Ramos (cell line): ENCODE data around the gene SPINK4.

Experiments used
- in situ Hi-C: fragments of 300-500 bp; cut with MboI; formaldehyde crosslinking; loops from one replicate; pipeline ENCODE4 v1.14.3; 2022; ENCODE audit warnings: low sequenced_read_pairs; ENCODE audit not compliant: unreplicated experiment

The SPINK4 gene

DNA sequence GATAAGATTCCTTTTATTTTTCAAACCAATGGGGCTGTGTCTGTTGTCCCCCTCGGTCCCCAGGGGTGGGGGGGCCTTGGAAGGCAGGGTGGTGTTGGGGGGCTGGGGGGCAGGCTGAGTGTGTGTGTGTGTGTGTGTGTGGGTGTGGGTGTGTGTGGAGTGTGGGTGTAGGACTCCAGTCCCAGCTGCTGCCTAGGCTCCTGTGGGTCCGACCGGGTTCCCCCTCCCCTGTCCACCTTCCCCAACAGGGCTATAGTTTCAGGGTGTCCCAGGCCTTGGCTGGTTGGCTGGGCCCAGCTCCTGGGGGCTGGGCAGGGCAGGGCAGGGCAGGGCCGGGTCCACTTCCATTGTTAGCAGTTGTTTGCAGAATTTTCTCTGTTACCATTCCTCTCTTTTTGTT is 48.3 kb downstream of the SPINK4 start:
- in situ Hi-C loops = no loop called here

DNA sequence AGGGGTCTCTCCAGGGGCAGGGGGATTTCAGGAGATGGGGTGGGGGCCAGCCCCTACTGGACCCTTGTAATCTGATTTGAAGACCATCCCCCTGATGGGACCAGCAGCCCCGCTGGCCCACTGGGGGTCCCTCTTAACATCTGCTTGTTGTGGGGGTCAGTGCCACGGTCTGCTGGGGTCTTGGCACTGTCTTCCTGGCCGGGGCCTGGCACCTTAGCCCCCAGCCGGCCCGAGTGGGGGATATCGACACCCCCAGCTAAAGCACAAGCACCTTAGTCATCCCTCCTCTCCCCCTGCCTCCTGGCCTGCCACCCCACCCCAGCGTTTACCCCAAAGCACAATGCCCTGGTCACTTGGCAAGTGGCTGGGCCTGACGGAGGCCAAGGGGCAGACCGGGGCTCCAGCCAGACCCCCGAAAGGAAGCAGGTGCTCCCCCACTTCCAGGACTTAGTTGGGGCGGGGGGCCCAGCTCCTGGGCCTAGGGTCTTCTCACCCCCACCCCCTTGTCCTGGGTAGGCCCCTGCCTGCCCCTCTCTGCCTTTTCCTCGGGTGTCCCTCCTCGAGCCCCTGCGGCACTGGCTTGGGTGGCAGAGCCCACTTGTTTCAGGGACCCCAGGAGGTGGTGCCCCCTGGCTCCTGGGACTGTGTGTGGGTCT is 49.0 kb downstream of the SPINK4 start:
- in situ Hi-C loops = no loop called here

DNA sequence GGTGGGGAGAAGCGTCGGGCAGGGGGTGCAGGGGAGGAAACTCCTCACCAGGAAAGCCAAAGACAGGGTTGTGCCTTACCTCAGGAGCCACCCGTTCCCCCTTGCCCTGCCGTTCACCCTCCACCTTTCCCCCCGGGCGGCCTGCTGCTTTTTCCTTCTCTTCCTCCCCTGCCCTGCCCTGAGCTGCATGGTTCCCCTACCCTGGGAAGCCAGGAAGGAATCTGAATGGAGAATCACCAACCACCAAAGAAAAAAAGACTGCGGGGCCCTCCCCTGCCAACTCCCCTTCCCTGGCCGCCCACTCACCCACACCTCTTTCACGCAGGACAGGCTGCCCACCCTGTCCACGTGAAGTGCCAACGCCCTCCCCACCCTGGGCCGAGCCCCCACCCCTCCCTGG is 49.5 kb downstream of the SPINK4 start:
- in situ Hi-C loops = no loop called here

DNA sequence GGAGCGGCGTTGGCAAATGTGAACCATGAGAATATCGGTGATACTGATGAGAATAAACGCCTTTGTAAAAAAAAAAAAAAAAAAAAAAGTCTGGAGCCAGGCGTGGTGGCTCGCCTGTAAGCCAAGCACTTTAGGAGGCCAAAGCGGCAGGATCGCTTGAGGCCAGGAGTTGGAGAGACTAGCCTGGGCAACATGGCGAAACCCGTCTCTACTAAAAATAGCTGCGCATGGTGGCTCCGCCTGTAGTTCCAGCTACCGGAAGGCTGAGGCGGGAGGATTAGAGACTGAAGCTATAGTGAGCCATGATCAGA is 49.9 kb downstream of the SPINK4 start:
- in situ Hi-C loops = no loop called here

DNA sequence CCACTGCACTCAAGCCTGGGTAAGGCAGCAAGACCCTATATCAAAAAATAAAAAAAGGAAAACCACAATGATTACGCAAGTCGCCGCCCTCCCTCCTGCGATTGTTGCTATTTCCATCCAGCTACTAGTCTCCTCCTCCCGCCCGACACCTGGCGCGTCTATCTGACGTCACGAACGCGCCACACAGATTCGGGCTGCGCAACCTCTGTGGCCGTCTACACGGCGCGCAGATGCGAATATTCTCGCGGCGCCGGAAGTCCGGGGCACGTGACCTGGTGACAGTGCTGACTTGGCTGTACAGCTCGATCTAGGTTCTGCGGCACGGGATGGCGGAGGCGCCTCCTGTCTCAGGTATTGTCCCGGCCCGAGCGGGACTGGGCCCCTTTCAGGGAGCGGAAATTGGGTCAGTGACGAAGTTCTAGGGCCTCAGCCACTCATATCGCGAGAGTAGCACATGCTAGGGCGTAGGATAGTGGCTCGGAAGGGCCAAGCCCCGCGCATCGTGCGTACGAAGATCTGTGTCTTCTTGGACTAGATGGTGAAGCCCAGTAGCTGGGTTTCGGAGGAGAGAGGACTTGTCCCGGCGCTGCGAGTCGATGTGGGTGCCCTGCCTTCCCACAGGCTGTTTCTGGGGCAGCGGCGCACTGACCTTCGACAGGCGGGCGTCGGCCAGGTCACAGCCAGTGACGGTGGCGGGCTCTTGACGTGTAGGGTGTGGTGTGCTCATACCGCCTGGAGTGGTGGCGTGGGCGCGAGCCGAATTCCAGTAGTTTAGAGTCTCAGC is 50.5 kb downstream of the SPINK4 start, which contains the start of gene NFX1:
Gene NFX1, plus strand, starts transcription at position 270 of the 784 bp plus-strand sequence. Its CDS starts 57 bp downstream, at position 327.
- in situ Hi-C loops = no loop called here

- in situ Hi-C loops = no loop called here
These were observed 51.0 kb downstream of the SPINK4 start for GRCh38 chr9:33291031-33291397.

GRCh38 chr9:33291901-33292300 is 51.9 kb downstream of the SPINK4 start:
- in situ Hi-C loops = no loop called here

- in situ Hi-C loops = no loop called here
These were observed 53.8 kb downstream of the SPINK4 start for GRCh38 chr9:33293782-33294181.

DNA sequence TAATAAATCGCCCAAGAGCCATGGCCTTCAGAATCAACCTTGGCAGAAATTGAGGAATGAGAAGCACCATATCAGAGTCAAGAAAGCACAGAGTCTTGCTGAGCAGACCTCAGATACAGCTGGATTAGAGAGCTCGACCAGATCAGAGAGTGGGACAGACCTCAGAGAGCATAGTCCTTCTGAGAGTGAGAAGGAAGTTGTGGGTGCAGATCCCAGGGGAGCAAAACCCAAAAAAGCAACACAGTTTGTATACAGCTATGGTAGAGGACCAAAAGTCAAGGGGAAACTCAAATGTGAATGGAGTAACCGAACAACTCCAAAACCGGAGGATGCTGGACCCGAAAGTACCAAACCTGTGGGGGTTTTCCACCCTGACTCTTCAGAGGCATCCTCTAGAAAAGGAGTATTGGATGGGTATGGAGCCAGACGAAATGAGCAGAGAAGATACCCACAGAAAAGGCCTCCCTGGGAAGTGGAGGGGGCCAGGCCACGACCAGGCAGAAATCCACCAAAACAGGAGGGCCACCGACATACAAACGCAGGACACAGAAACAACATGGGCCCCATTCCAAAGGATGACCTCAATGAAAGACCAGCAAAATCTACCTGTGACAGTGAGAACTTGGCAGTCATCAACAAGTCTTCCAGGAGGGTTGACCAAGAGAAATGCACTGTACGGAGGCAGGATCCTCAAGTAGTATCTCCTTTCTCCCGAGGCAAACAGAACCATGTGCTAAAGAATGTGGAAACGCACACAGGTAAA is 54.9 kb downstream of the SPINK4 start:
- in situ Hi-C loops = no loop called here

DNA sequence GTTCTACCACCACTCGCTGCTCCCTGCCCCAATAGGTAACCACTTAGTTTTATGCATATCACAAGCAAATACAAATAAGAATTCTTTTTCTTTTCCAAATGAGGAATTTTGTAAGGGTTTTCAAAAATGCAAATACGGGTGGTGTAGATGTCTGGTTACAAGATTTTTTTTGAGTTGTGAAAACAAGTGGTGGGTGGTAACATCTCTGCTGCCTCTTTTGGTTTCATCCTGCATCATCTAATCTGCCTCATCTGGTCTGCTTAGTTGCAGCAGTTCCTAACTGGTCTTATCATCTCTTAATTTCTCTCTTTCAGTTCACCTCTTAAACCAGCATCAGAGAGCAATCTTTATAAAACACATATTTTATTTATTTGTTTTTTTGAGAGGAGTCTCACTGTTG is 55.6 kb downstream of the SPINK4 start:
- in situ Hi-C loops = no loop called here

DNA sequence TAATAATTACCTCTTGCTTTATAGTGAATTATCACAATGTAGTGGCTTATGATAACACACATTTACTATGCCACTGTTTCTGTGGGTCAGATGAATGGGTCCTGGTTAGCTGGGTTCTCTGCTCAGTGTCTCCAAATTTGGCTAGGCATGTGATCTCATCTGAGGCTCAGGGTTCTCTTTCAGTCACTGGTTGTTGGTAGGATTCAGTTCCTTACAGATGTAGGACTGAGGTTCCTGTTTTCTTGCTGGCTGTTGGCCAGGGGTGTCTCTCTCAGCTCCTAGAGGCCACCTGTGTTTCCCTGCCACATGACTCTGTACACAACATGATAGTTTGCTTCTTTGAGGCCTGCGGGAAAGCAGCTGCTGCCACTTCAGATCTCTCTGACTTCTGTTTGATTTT is 57.5 kb downstream of the SPINK4 start:
- in situ Hi-C loops = no loop called here
